HEK293T (cell line): ENCODE measurements around the gene SP110.

ENCODE experiments used
- CTCF ChIA-PET: fragments of 350-600 bp; formaldehyde crosslinking; extraction: SDS; loops from one replicate; lab custom pipeline; 2021; ENCODE audit warnings: antibody characterized with exemption, inconsistent platforms; lab: Yijun Ruan, JAX
- POLR2A ChIA-PET: fragments of 350-600 bp; formaldehyde crosslinking; extraction: SDS; loops from one replicate; lab custom pipeline; 2020; ENCODE audit warnings: antibody characterized with exemption, inconsistent platforms; lab: Yijun Ruan, JAX
- DNase-seq: peaks from one replicate; pipeline ENCODE4 v3.0.0; 2012; ENCODE audit warnings: mixed read lengths; ENCODE audit errors: extremely low spot score
- ARNT ChIP-seq: fragments of 450-650 bp; IDR thresholded peaks from 2 replicates; pipeline ENCODE4 v1.6.1; 2017; ENCODE audit warnings: mild to moderate bottlenecking
- BHLHE40 ChIP-seq: fragments of 450-650 bp; IDR thresholded peaks from 2 replicates; pipeline ENCODE4 v1.6.1; 2016; ENCODE audit warnings: mild to moderate bottlenecking, moderate library complexity, borderline replicate concordance
- CTBP1 ChIP-seq: fragments of 450-650 bp; IDR thresholded peaks from 2 replicates; pipeline ENCODE4 v1.6.1; 2016; ENCODE audit warnings: borderline replicate concordance
- ELF4 ChIP-seq: fragments of 450-650 bp; IDR thresholded peaks from 2 replicates; pipeline ENCODE4 v1.6.1; 2017; ENCODE audit warnings: antibody characterized with exemption
- FOXA1 ChIP-seq: fragments of 450-650 bp; IDR thresholded peaks from 2 replicates; pipeline ENCODE4 v1.6.1; 2016; ENCODE audit warnings: mild to moderate bottlenecking
- FOXK2 ChIP-seq: fragments of 450-650 bp; IDR thresholded peaks from 2 replicates; pipeline ENCODE4 v1.6.1; 2016; ENCODE audit warnings: mild to moderate bottlenecking
- FOXM1 ChIP-seq: fragments of 450-650 bp; IDR thresholded peaks from 2 replicates; pipeline ENCODE4 v1.6.1; 2017; ENCODE audit warnings: mild to moderate bottlenecking, borderline replicate concordance
- HDGF ChIP-seq: fragments of 450-650 bp; IDR thresholded peaks from 2 replicates; pipeline ENCODE4 v1.6.1; 2017; ENCODE audit warnings: antibody characterized with exemption, borderline replicate concordance
- L3MBTL2 ChIP-seq: fragments of 450-650 bp; conservative IDR thresholded peaks from 2 replicates; pipeline ENCODE4 v1.6.1; 2016; ENCODE audit warnings: mild to moderate bottlenecking
- LEF1 ChIP-seq: fragments of 450-650 bp; IDR thresholded peaks from 2 replicates; pipeline ENCODE4 v1.6.1; 2017; ENCODE audit warnings: mild to moderate bottlenecking, borderline replicate concordance
- NFRKB ChIP-seq: fragments of 450-650 bp; IDR thresholded peaks from 2 replicates; pipeline ENCODE4 v1.6.1; 2016; ENCODE audit warnings: mild to moderate bottlenecking, moderate library complexity
- SP1 ChIP-seq: fragments of 450-650 bp; IDR thresholded peaks from 2 replicates; pipeline ENCODE4 v1.6.1; 2017
- SUZ12 ChIP-seq: fragments of 450-650 bp; IDR thresholded peaks from 2 replicates; pipeline ENCODE4 v1.6.1; 2016; ENCODE audit warnings: mild to moderate bottlenecking
- TARDBP ChIP-seq: fragments of 450-650 bp; IDR thresholded peaks from 2 replicates; pipeline ENCODE4 v1.6.1; 2016
- ZNF384 ChIP-seq: fragments of 450-650 bp; IDR thresholded peaks from 2 replicates; pipeline ENCODE4 v1.6.1; 2016
- TF ChIP-seq, protein P1 (sequence below): fragments of 450-650 bp; IDR thresholded peaks from 2 replicates; pipeline ENCODE4 v1.6.1; 2016

The SP110 gene

DNA sequence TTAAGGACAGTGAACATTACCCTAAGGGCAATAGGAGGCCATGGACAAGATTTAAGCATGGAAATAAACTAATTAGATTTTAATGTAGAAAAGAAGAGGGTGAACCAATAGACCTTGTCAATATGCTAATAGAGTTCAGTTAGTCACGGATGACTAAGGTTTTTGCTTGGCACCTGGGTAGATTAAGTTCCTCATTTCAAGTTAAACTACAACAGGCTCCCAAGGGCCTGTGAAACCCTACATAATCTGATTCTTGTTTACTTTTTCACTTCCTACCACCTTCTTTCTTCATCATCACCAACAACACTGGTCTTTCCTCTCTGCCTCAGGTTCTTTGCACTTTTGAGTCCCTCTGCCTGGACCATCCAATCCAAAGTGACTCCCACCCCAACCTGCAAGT, 14.8 kb downstream of the SP110 start:
- no peak for DNase-seq
- ChIA-PET CTCF (no interaction called here), POLR2A (no interaction called here)
- no peak for TF ChIP-seq SP1
- no peak for TF ChIP-seq BHLHE40
- TF ChIP-seq L3MBTL2, result no peak
- no peak for TF ChIP-seq LEF1
- TF ChIP-seq FOXK2, result no peak
- TF ChIP-seq ZNF384, result no peak
- TF ChIP-seq CTBP1, result no peak
- no peak for TF ChIP-seq ELF4
- TF ChIP-seq FOXM1, result no peak
- no peak for TF ChIP-seq ARNT
- TF ChIP-seq HDGF, result no peak
- TF ChIP-seq NFRKB, result no peak
- TF ChIP-seq, protein P1, sequence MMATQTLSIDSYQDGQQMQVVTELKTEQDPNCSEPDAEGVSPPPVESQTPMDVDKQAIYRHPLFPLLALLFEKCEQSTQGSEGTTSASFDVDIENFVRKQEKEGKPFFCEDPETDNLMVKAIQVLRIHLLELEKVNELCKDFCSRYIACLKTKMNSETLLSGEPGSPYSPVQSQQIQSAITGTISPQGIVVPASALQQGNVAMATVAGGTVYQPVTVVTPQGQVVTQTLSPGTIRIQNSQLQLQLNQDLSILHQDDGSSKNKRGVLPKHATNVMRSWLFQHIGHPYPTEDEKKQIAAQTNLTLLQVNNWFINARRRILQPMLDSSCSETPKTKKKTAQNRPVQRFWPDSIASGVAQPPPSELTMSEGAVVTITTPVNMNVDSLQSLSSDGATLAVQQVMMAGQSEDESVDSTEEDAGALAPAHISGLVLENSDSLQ, result no peak
- TF ChIP-seq SUZ12, result no peak
- no peak for TF ChIP-seq FOXA1
- TF ChIP-seq TARDBP, result no peak

DNA sequence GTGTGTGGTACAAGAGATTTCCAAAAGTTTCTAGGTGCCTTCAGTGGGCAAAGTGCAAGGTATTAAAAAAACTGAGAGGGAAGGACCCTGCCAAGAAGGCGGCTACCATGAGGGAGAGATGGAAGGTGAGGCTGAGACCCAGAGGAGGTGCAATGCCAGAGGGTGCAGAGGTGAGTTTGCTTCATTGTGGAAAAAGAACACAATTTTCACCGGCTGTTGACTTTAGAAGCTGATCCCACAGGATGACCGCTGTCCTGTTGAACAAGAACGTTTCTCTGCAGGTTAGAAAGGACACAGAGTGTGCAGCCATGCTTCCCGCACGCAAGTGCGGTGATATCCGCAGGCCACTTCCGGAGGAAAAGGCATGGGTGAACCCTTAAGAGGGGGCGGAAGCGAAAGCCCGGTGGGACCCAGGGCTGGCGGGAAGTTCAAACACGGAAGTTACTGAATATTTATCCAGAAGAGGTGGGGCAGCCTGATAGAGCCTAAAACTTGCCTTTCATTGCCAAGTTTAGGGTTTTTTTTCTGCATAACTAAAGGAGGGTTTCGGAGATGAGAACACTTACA, 16.6 kb downstream of the SP110 start:
- ChIA-PET CTCF (interaction anchor here (1.2 kb wide), 1 partner anchor 43 kb away, joined by 6 read pairs; no protein-coding TSS in a partner anchor), POLR2A (no interaction called here)
- TF ChIP-seq FOXA1, result no peak
- TF ChIP-seq ARNT, result no peak
- no peak for TF ChIP-seq FOXM1
- no peak for TF ChIP-seq FOXK2
- no peak for TF ChIP-seq BHLHE40
- DNase-seq, result no peak

DNA sequence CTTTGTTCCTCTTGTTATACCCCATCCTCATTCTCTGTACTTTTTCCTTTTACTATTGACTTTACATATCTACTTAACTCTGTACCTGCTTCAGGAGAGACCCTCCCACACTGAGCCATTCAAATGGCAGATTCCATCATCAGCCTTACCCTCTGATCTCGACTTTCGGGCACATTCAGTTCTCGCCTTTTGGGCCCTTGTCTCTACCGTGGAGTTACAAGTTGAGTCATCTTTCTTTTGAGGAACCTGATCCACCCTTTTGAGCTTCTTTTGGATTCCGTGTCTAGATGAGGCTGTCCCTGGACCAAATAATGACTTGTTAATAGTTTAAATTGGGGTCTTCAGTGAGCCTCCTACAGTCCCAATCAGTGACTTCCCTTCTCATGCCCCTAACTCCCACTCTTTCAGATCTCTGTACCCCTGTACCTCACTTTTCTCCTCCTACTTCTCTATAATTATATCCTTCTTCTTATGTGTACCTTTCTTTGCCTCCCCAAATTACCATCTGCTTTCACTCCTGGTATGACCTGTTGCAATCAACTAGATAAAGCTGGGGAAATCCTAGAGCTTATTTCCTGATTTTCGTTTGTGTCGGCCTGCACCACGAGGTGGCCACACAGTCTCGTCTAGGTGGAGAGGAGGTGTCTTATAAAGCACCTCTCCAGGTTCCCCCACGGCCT, 17.2 kb downstream of the SP110 start:
- ChIA-PET POLR2A (no interaction called here), CTCF (no interaction called here)
- no peak for DNase-seq
- no peak for TF ChIP-seq BHLHE40
- no peak for TF ChIP-seq FOXK2
- no peak for TF ChIP-seq ELF4
- TF ChIP-seq CTBP1, result no peak
- no peak for TF ChIP-seq NFRKB
- no peak for TF ChIP-seq HDGF
- no peak for TF ChIP-seq ARNT
- no peak for TF ChIP-seq SP1
- TF ChIP-seq FOXM1, result no peak
- TF ChIP-seq LEF1, result no peak

DNA sequence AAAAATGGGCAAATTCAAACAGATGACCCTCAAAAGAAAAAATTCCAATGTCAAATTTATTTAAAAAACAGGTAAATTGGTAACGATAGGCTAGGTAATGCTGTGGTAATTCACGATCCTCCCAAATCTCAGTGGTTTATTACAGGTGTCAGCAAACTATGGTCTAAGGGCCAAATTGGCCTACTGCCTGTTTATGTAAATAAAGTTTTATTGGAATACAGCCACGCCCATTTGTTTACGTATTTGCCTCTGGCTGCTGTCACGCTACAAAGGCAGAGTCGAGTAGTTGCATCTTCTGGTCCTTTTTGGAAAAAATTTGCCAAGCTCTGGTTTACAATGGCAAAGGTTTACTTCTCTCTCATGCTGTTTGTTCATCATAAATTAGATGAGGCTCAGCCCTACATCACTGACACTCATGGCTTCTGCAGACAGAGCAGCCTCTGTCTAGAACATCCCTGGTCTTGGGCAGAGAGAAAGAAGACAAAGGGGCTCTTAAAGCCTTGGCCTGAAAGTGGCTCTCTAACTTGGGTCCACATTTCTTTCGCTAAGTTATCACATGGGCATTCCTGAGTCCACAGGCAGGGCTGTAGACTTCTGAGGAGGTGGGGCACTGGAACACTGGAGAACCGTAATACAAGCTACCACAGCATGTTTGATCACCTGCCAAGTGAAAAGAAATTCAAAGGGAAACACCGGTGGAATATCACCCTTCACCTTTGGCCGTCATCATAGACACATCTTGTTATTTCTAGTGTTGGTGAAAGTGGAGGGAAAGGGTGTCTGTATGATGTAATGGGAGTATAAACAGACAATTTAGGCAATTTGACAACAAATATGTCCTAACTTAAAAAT, 34.8 kb downstream of the SP110 start:
- CTCF ChIA-PET, result no interaction called here
- no peak for TF ChIP-seq LEF1
- no peak for TF ChIP-seq ZNF384
- no peak for TF ChIP-seq FOXK2
- TF ChIP-seq TARDBP, result no peak
- TF ChIP-seq BHLHE40, result no peak
- TF ChIP-seq SP1, result no peak
- TF ChIP-seq SUZ12, result no peak
- no peak for TF ChIP-seq HDGF
- no peak for TF ChIP-seq L3MBTL2
- no peak for TF ChIP-seq ARNT
- no peak for TF ChIP-seq NFRKB
- no peak for TF ChIP-seq ELF4
- TF ChIP-seq FOXA1, result no peak
- TF ChIP-seq FOXM1, result no peak
- TF ChIP-seq, protein P1, result no peak
- no peak for DNase-seq
- POLR2A ChIA-PET, result no interaction called here

DNA sequence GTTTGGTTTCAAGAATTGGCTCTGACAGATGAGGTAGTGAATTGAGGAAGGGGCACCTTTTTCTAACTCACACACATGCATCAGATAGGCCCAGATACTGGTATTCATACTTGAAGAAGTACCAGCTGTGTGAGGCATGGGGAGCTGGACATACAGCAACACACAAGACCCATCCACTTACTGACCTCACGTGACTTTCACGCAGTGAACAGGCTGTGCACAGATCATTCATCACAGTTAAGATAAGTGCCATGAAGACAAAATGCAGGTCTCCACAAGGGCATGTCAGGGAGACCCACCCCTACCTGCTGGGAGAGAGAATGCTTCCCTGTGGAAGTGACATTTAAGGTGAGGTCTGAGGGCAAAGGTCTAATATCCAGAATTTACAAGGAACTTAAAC, 38.6 kb downstream of the SP110 start:
- CTCF ChIA-PET, result no interaction called here
- POLR2A ChIA-PET, result no interaction called here
- DNase-seq, result no peak
- TF ChIP-seq LEF1 (no peak), ARNT (no peak), TARDBP (no peak), NFRKB (no peak), ZNF384 (no peak), FOXM1 (no peak), ELF4 (no peak), SUZ12 (no peak), BHLHE40 (no peak), HDGF (no peak), L3MBTL2 (no peak), CTBP1 (no peak)
- TF ChIP-seq, protein P1, result no peak
